ENCODE results near the gene SIVA1. TPM values are rescaled to one million over a fixed set of nuclear protein-coding genes. Genes with fewer than 3 reads are reported as not detected.
A peak's percentile ranks its signal among the peaks of the same experiment; 100 is the strongest.

SIVA1 gene
- total RNA-seq, 1 experiment from 2014 or later = 105 TPM

- BruUV-seq (replicated peaks) = no TSS peak
- intact Hi-C loops (cut with micrococcal nuclease; ENCODE audit: unreplicated experiment) = no loop called here
- Histone ChIP-seq H3K36me3 (ENCODE audit: control insufficient read depth, insufficient read depth, low read length) (no peaks in the 10 kb centered on the region), H3K4me1 (peaks cover 16% of the 10 kb centered on the region), H3K9me3 (no peaks in the 10 kb centered on the region), H3K27me3 (replicated peaks; ENCODE audit: control insufficient read depth, insufficient read depth, low read length) (no peaks in the 10 kb centered on the region), H3K4me3 (ENCODE audit: low read depth, low read length) (no peak overlapping the region)
- H3K4me1 Mint-ChIP-seq (ENCODE audit: low read depth, unreplicated experiment) = no peaks in the 10 kb centered on the region
- ChIA-PET POLR2A (no interaction called here), CTCF (no interaction called here)
- no peak for TF ChIP-seq CTCF (IDR thresholded peaks at IDR 0.05; ENCODE audit: insufficient read depth in 1 of 2, low read depth in 1 of 2, low read length in 1 of 2, severe bottlenecking in 1 of 2, unreplicated experiment in 1 of 2)
- H3K4me3 Mint-ChIP-seq (ENCODE audit: unreplicated experiment) = no peak overlapping the region
- peaks cover 11% of the 10 kb centered on the region for H3K9me3 Mint-ChIP-seq (ENCODE audit: unreplicated experiment)
- H3K27ac Mint-ChIP-seq (ENCODE audit: unreplicated experiment) = no peak overlapping the region
- no peaks in the 10 kb centered on the region for H3K27me3 Mint-ChIP-seq (ENCODE audit: insufficient read depth, unreplicated experiment)
- H3K36me3 Mint-ChIP-seq (ENCODE audit: insufficient read depth, unreplicated experiment) = peaks cover 18% of the 10 kb centered on the region
- no peak for DNase-seq
Observed at GRCh38 chr14:104803912-104804410, 51.0 kb downstream of the SIVA1 start.

- no peaks in the 10 kb centered on the region for H3K4me1 Mint-ChIP-seq (ENCODE audit: low read depth, unreplicated experiment)
- Histone ChIP-seq H3K4me1 (peaks cover 14% of the 10 kb centered on the region), H3K27me3 (replicated peaks; ENCODE audit: control insufficient read depth, insufficient read depth, low read length) (no peaks in the 10 kb centered on the region), H3K4me3 (ENCODE audit: low read depth, low read length) (no peak overlapping the region), H3K9me3 (no peaks in the 10 kb centered on the region), H3K36me3 (ENCODE audit: control insufficient read depth, insufficient read depth, low read length) (no peaks in the 10 kb centered on the region)
- no peak overlapping the region for H3K27ac Mint-ChIP-seq (ENCODE audit: unreplicated experiment)
- DNase-seq = no peak
- POLR2A ChIA-PET = no interaction called here
- peaks cover 22% of the 10 kb centered on the region for H3K36me3 Mint-ChIP-seq (ENCODE audit: insufficient read depth, unreplicated experiment)
- no peaks in the 10 kb centered on the region for H3K27me3 Mint-ChIP-seq (ENCODE audit: insufficient read depth, unreplicated experiment)
- no peak overlapping the region for H3K4me3 Mint-ChIP-seq (ENCODE audit: unreplicated experiment)
- intact Hi-C loops (cut with micrococcal nuclease; ENCODE audit: unreplicated experiment) = no loop called here
- CTCF ChIA-PET = no interaction called here
- BruUV-seq (replicated peaks) = no TSS peak
- TF ChIP-seq CTCF (IDR thresholded peaks at IDR 0.05; ENCODE audit: insufficient read depth in 1 of 2, low read depth in 1 of 2, low read length in 1 of 2, severe bottlenecking in 1 of 2, unreplicated experiment in 1 of 2) = no peak
- peaks cover 11% of the 10 kb centered on the region for H3K9me3 Mint-ChIP-seq (ENCODE audit: unreplicated experiment)
Observed at GRCh38 chr14:104804481-104805325, 51.8 kb downstream of the SIVA1 start.

- ChIA-PET CTCF (no interaction called here), POLR2A (interaction anchor here (0.9 kb wide), 1 partner anchor 52 kb away, joined by 3 read pairs; the partner anchor contains the start of gene SIVA1)
- no peak overlapping the region for H3K4me3 ChIP-seq (ENCODE audit: low read depth, low read length)
- BruUV-seq (replicated peaks) = no TSS peak
- Mint-ChIP-seq H3K9me3 (ENCODE audit: unreplicated experiment) (peaks cover 11% of the 10 kb centered on the region), H3K36me3 (ENCODE audit: insufficient read depth, unreplicated experiment) (peaks cover 22% of the 10 kb centered on the region), H3K27me3 (ENCODE audit: insufficient read depth, unreplicated experiment) (no peaks in the 10 kb centered on the region), H3K27ac (ENCODE audit: unreplicated experiment) (no peak overlapping the region), H3K4me1 (ENCODE audit: low read depth, unreplicated experiment) (no peaks in the 10 kb centered on the region), H3K4me3 (ENCODE audit: unreplicated experiment) (no peak overlapping the region)
- H3K9me3 ChIP-seq = no peaks in the 10 kb centered on the region
- no peaks in the 10 kb centered on the region for H3K27me3 ChIP-seq (replicated peaks; ENCODE audit: control insufficient read depth, insufficient read depth, low read length)
- H3K4me1 ChIP-seq = peaks cover 9% of the 10 kb centered on the region; the same call in 1 of the 2 replicates
- no peaks in the 10 kb centered on the region for H3K36me3 ChIP-seq (ENCODE audit: control insufficient read depth, insufficient read depth, low read length)
- intact Hi-C loops (cut with micrococcal nuclease; ENCODE audit: unreplicated experiment) = no loop called here
- no peak for TF ChIP-seq CTCF (IDR thresholded peaks at IDR 0.05; ENCODE audit: insufficient read depth in 1 of 2, low read depth in 1 of 2, low read length in 1 of 2, severe bottlenecking in 1 of 2, unreplicated experiment in 1 of 2)
- peak in 1 of 2 experiments; percentile 31 for DNase-seq
Observed at GRCh38 chr14:104805326-104805678, 52.4 kb downstream of the SIVA1 start.
